Central memory CD8-positive, alpha-beta T cell (primary cell): Measurements from ENCODE around the gene MPIG6B.

Source experiments
- ATAC-seq: fragments of 150-1000 bp; cut with Tn5 transposase; replicated peaks from 2 replicates; pipeline ENCODE4 v1.10.0; 2022; ENCODE audit warnings: mild to moderate bottlenecking, moderate FRiP score, moderate number of reproducible peaks; ENCODE audit not compliant: poor library complexity, severe bottlenecking; ENCODE audit errors: extremely low read depth
- DNase-seq, 2 donors: peaks; one replicate each; pipeline ENCODE4 v3.0.0; 2021; ENCODE audit warnings: low spot score in 2 of 2
- H3K27ac Mint-ChIP-seq: one replicate; pipeline ENCODE4 v1.8.0; 2022; ENCODE audit warnings: low read depth, mild to moderate bottlenecking, moderate library complexity, mixed read lengths
- H3K27me3 Mint-ChIP-seq: one replicate; pipeline ENCODE4 v1.8.0; 2022; ENCODE audit warnings: mixed read lengths
- H3K36me3 Mint-ChIP-seq: one replicate; pipeline ENCODE4 v1.8.0; 2022; ENCODE audit warnings: mild to moderate bottlenecking, moderate library complexity, mixed read lengths; ENCODE audit not compliant: insufficient read depth
- H3K4me1 Mint-ChIP-seq: one replicate; pipeline ENCODE4 v1.8.0; 2022; ENCODE audit warnings: mixed read lengths
- H3K4me3 Mint-ChIP-seq: one replicate; pipeline ENCODE4 v1.8.0; 2022; ENCODE audit warnings: mild to moderate bottlenecking, moderate library complexity, mixed read lengths
- H3K9me3 Mint-ChIP-seq: one replicate; pipeline ENCODE4 v1.8.0; 2022; ENCODE audit warnings: mixed read lengths

MPIG6B gene

GRCh38 chr6:31723245-31723979 is at the start of gene MPIG6B:
Gene MPIG6B (plus strand): TSS chr6:31723373. CDS start chr6:31723384, 11 bp downstream.
- no peak within 1 kb of the TSS for H3K27ac Mint-ChIP-seq
- H3K9me3 Mint-ChIP-seq, result no peaks in the 10 kb centered on the region
- H3K4me3 Mint-ChIP-seq, result no peak within 1 kb of the TSS
- no peaks in the 10 kb centered on the region for H3K27me3 Mint-ChIP-seq
- no peak for DNase-seq
- no peak for ATAC-seq
- H3K36me3 Mint-ChIP-seq, result peaks cover 6% of the 10 kb centered on the region
- H3K4me1 Mint-ChIP-seq, result peaks cover 6% of the 10 kb centered on the region

- Mint-ChIP-seq H3K9me3 (no peaks in the 10 kb centered on the region), H3K27me3 (no peaks in the 10 kb centered on the region), H3K27ac (peak overlapping the region; percentile 60), H3K36me3 (peaks cover 13% of the 10 kb centered on the region), H3K4me3 (no peak overlapping the region), H3K4me1 (peaks cover 20% of the 10 kb centered on the region)
- DNase-seq (no peak), ATAC-seq (no peak)
Measured at GRCh38 chr6:31676322-31676903, 46.8 kb upstream of the MPIG6B start.

GRCh38 chr6:31676904-31677303 is 46.3 kb upstream of the MPIG6B start:
- no peak overlapping the region for H3K27ac Mint-ChIP-seq
- no peak overlapping the region for H3K4me3 Mint-ChIP-seq
- ATAC-seq (no peak), DNase-seq (no peak)
- no peaks in the 10 kb centered on the region for H3K9me3 Mint-ChIP-seq
- H3K27me3 Mint-ChIP-seq, result no peaks in the 10 kb centered on the region
- H3K36me3 Mint-ChIP-seq, result peaks cover 12% of the 10 kb centered on the region
- peaks cover 23% of the 10 kb centered on the region for H3K4me1 Mint-ChIP-seq

- DNase-seq (no peak), ATAC-seq (no peak)
- peaks cover 23% of the 10 kb centered on the region for H3K4me1 Mint-ChIP-seq
- no peak overlapping the region for H3K4me3 Mint-ChIP-seq
- no peaks in the 10 kb centered on the region for H3K27me3 Mint-ChIP-seq
- H3K36me3 Mint-ChIP-seq, result peaks cover 9% of the 10 kb centered on the region
- H3K27ac Mint-ChIP-seq, result no peak overlapping the region
- H3K9me3 Mint-ChIP-seq, result no peaks in the 10 kb centered on the region
Measured at GRCh38 chr6:31677955-31678354, 45.2 kb upstream of the MPIG6B start.

GRCh38 chr6:31680226-31681134 is 42.7 kb upstream of the MPIG6B start, which contains the start of gene LY6G5C:
Gene LY6G5C (minus strand): TSS chr6:31681067. CDS start chr6:31680373, 694 bp downstream.
- peak in 1 of 2 donors; percentile 37 for DNase-seq
- H3K27ac Mint-ChIP-seq, result peak within 1 kb of the TSS; percentile 86
- peaks cover 5% of the 10 kb centered on the region for H3K36me3 Mint-ChIP-seq
- H3K9me3 Mint-ChIP-seq, result no peaks in the 10 kb centered on the region
- H3K27me3 Mint-ChIP-seq, result no peaks in the 10 kb centered on the region
- H3K4me3 Mint-ChIP-seq, result peak within 1 kb of the TSS; percentile 88
- H3K4me1 Mint-ChIP-seq, result peaks cover 23% of the 10 kb centered on the region
- peak; percentile 62 for ATAC-seq

GRCh38 chr6:31681135-31681671 is 42.0 kb upstream of the MPIG6B start:
- Mint-ChIP-seq H3K27ac (peak overlapping the region; percentile 86), H3K36me3 (peaks cover 5% of the 10 kb centered on the region), H3K9me3 (no peaks in the 10 kb centered on the region), H3K27me3 (no peaks in the 10 kb centered on the region), H3K4me3 (peak overlapping the region; percentile 88), H3K4me1 (peaks cover 23% of the 10 kb centered on the region)
- no peak for DNase-seq
- ATAC-seq, result peak; percentile 49

GRCh38 chr6:31683591-31683990 is 39.6 kb upstream of the MPIG6B start:
- DNase-seq (no peak), ATAC-seq (no peak)
- H3K36me3 Mint-ChIP-seq, result peaks cover 12% of the 10 kb centered on the region
- peak overlapping the region; percentile 36 for H3K4me3 Mint-ChIP-seq
- H3K4me1 Mint-ChIP-seq, result peaks cover 23% of the 10 kb centered on the region
- H3K27me3 Mint-ChIP-seq, result no peaks in the 10 kb centered on the region
- H3K27ac Mint-ChIP-seq, result no peak overlapping the region
- H3K9me3 Mint-ChIP-seq, result no peaks in the 10 kb centered on the region

- DNase-seq (no peak), ATAC-seq (no peak)
- peaks cover 2% of the 10 kb centered on the region for H3K4me1 Mint-ChIP-seq
- no peaks in the 10 kb centered on the region for H3K9me3 Mint-ChIP-seq
- H3K27me3 Mint-ChIP-seq, result no peaks in the 10 kb centered on the region
- H3K36me3 Mint-ChIP-seq, result peaks cover 17% of the 10 kb centered on the region
- H3K4me3 Mint-ChIP-seq, result no peak overlapping the region
- H3K27ac Mint-ChIP-seq, result no peak overlapping the region
Measured at GRCh38 chr6:31686483-31686882, 36.7 kb upstream of the MPIG6B start.

- Mint-ChIP-seq H3K27ac (no peak overlapping the region), H3K4me3 (no peak overlapping the region), H3K36me3 (peaks cover 21% of the 10 kb centered on the region), H3K27me3 (no peaks in the 10 kb centered on the region), H3K4me1 (no peaks in the 10 kb centered on the region), H3K9me3 (no peaks in the 10 kb centered on the region)
- ATAC-seq, result no peak
- no peak for DNase-seq
Measured at GRCh38 chr6:31687321-31687720, 35.9 kb upstream of the MPIG6B start.

GRCh38 chr6:31687860-31688693 is 35.1 kb upstream of the MPIG6B start:
- Mint-ChIP-seq H3K36me3 (peaks cover 26% of the 10 kb centered on the region), H3K27me3 (no peaks in the 10 kb centered on the region), H3K4me1 (no peaks in the 10 kb centered on the region), H3K27ac (peak overlapping the region; percentile 46), H3K4me3 (no peak overlapping the region), H3K9me3 (no peaks in the 10 kb centered on the region)
- ATAC-seq (no peak), DNase-seq (no peak)

GRCh38 chr6:31689249-31690110 is 33.7 kb upstream of the MPIG6B start:
- H3K9me3 Mint-ChIP-seq, result no peaks in the 10 kb centered on the region
- no peak overlapping the region for H3K4me3 Mint-ChIP-seq
- H3K36me3 Mint-ChIP-seq, result peaks cover 37% of the 10 kb centered on the region
- H3K27me3 Mint-ChIP-seq, result no peaks in the 10 kb centered on the region
- DNase-seq (no peak), ATAC-seq (no peak)
- H3K4me1 Mint-ChIP-seq, result no peaks in the 10 kb centered on the region
- no peak overlapping the region for H3K27ac Mint-ChIP-seq
